Astrocyte (in vitro differentiated cells and primary cell): Measurements from ENCODE around the gene VKORC1L1. TPM values are rescaled to one million over a fixed set of nuclear protein-coding genes. Genes with fewer than 3 reads are reported as not detected.

Experiments used
- DNase-seq: peaks from one replicate; pipeline ENCODE4 v3.0.0-alpha.2; 2010; ENCODE audit warnings: low read depth
- FAIRE-seq: peaks from 2 replicates; lab custom pipeline; 2011; peaks lifted over from hg19 to GRCh38; lab: Jason Lieb, UNC
- H2AFZ ChIP-seq: 2 replicates; pipeline ENCODE4 v1.6.0; 2012; ENCODE audit warnings: low read depth, low read length, inconsistent platforms
- H3K27ac ChIP-seq: 2 replicates; pipeline ENCODE4 v1.5.1; 2011; ENCODE audit warnings: low read depth, low read length, inconsistent platforms
- H3K27me3 ChIP-seq: 2 replicates; pipeline ENCODE4 v1.6.0; 2011; ENCODE audit warnings: low read length, inconsistent platforms; ENCODE audit not compliant: insufficient read depth
- H3K36me3 ChIP-seq: 2 replicates; pipeline ENCODE4 v1.5.1; 2011; ENCODE audit warnings: low read length, inconsistent platforms; ENCODE audit not compliant: insufficient read depth
- H3K4me1 ChIP-seq: 2 replicates; pipeline ENCODE4 v1.5.1; 2011; ENCODE audit warnings: low read length, inconsistent platforms; ENCODE audit not compliant: insufficient read depth
- H3K4me2 ChIP-seq: 2 replicates; pipeline ENCODE4 v1.6.0; 2012; ENCODE audit warnings: low read length, inconsistent platforms
- H3K4me3 ChIP-seq: 2 replicates; pipeline ENCODE4 v1.5.1; 2011; ENCODE audit warnings: low read depth, mild to moderate bottlenecking, low read length, inconsistent platforms; ENCODE audit not compliant: insufficient read depth
- H3K79me2 ChIP-seq: 2 replicates; pipeline ENCODE4 v1.6.0; 2012; ENCODE audit warnings: mild to moderate bottlenecking, low read length, inconsistent platforms; ENCODE audit not compliant: insufficient read depth
- H3K9ac ChIP-seq: 2 replicates; pipeline ENCODE4 v1.6.0; 2012; ENCODE audit warnings: mild to moderate bottlenecking, low read length, inconsistent platforms
- H3K9me3 ChIP-seq: 2 replicates; pipeline ENCODE4 v1.5.1; 2012; ENCODE audit warnings: low read depth, mild to moderate bottlenecking, low read length, inconsistent platforms; ENCODE audit not compliant: insufficient read depth
- H4K20me1 ChIP-seq: 2 replicates; pipeline ENCODE4 v1.6.0; 2012; ENCODE audit warnings: low read length, inconsistent platforms; ENCODE audit not compliant: insufficient read depth
- H3K27ac Mint-ChIP-seq: one replicate; pipeline ENCODE4 v1.8.0; 2021; ENCODE audit warnings: mild to moderate bottlenecking, mixed read lengths; ENCODE audit not compliant: unreplicated experiment
- H3K27me3 Mint-ChIP-seq: one replicate; pipeline ENCODE4 v1.8.0; 2021; ENCODE audit warnings: low read depth, mixed read lengths; ENCODE audit not compliant: unreplicated experiment
- H3K36me3 Mint-ChIP-seq: one replicate; pipeline ENCODE4 v1.8.0; 2021; ENCODE audit warnings: low read depth, mixed read lengths; ENCODE audit not compliant: unreplicated experiment
- H3K4me1 Mint-ChIP-seq: one replicate; pipeline ENCODE4 v1.8.0; 2021; ENCODE audit warnings: low read depth, mixed read lengths; ENCODE audit not compliant: unreplicated experiment
- H3K4me3 Mint-ChIP-seq: one replicate; pipeline ENCODE4 v1.8.0; 2021; ENCODE audit warnings: mild to moderate bottlenecking, moderate library complexity, mixed read lengths; ENCODE audit not compliant: unreplicated experiment
- H3K9me3 Mint-ChIP-seq: one replicate; pipeline ENCODE4 v1.8.0; 2021; ENCODE audit warnings: mild to moderate bottlenecking, mixed read lengths; ENCODE audit not compliant: unreplicated experiment
- EZH2 ChIP-seq: IDR thresholded peaks from 2 replicates; pipeline ENCODE4 v1.6.1; 2012; ENCODE audit warnings: mild to moderate bottlenecking, low read length, inconsistent platforms; ENCODE audit not compliant: insufficient read depth
- total RNA-seq: library from RNA; stranded (reverse); gene quantifications from 2 replicates; pipeline ENCODE4 v1.2.1, GENCODE V29; 2021
- TF ChIP-seq, protein P1 (sequence below): IDR thresholded peaks from 2 replicates; pipeline ENCODE4 v1.5.1; 2011; ENCODE audit warnings: low read depth, mild to moderate bottlenecking, inconsistent platforms, low read length, moderate library complexity; ENCODE audit not compliant: insufficient read depth

VKORC1L1 gene
- total RNA-seq, 1 donor from 2014 or later: 32.3 TPM

GRCh38 chr7:65953890-65954450 is 81.1 kb downstream of the VKORC1L1 start:
- DNase-seq (no peak), FAIRE-seq (no peak)
- TF ChIP-seq, protein P1, sequence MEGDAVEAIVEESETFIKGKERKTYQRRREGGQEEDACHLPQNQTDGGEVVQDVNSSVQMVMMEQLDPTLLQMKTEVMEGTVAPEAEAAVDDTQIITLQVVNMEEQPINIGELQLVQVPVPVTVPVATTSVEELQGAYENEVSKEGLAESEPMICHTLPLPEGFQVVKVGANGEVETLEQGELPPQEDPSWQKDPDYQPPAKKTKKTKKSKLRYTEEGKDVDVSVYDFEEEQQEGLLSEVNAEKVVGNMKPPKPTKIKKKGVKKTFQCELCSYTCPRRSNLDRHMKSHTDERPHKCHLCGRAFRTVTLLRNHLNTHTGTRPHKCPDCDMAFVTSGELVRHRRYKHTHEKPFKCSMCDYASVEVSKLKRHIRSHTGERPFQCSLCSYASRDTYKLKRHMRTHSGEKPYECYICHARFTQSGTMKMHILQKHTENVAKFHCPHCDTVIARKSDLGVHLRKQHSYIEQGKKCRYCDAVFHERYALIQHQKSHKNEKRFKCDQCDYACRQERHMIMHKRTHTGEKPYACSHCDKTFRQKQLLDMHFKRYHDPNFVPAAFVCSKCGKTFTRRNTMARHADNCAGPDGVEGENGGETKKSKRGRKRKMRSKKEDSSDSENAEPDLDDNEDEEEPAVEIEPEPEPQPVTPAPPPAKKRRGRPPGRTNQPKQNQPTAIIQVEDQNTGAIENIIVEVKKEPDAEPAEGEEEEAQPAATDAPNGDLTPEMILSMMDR: no peak
- no peak for TF ChIP-seq EZH2
- Mint-ChIP-seq H3K27me3 (no peaks in the 10 kb centered on the region), H3K27ac (no peak overlapping the region), H3K36me3 (peaks cover 6% of the 10 kb centered on the region), H3K4me1 (no peaks in the 10 kb centered on the region), H3K9me3 (no peaks in the 10 kb centered on the region), H3K4me3 (no peak overlapping the region)
- Histone ChIP-seq H3K36me3 (peaks cover 8% of the 10 kb centered on the region), H3K4me2 (no peak overlapping the region), H3K27ac (no peak overlapping the region), H4K20me1 (peaks cover 12% of the 10 kb centered on the region), H3K79me2 (no peaks in the 10 kb centered on the region), H3K4me1 (no peaks in the 10 kb centered on the region), H2AFZ (no peak overlapping the region), H3K4me3 (no peak overlapping the region), H3K9me3 (no peaks in the 10 kb centered on the region), H3K9ac (no peak overlapping the region), H3K27me3 (no peaks in the 10 kb centered on the region)

DNA sequence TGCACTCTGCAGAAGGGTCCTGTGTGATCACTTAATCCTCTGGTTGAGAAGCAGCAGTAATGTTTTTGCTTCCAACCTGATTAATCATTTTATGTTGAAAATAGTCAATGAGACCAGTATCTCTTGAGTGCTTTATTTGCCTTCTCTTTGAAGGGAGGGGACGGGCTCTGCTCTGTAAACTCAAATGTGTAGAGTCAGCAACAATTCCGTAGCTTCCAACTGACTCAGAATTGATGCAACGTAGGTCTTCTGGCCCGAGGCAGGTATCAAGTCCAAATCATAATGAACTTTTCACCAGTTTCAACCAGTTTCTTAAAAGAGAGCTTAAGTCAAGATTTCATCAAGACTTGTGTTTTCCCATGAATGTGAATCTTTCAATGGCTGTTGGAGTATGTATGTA is 82.8 kb downstream of the VKORC1L1 start:
- H3K27ac Mint-ChIP-seq: no peak overlapping the region
- DNase-seq (no peak), FAIRE-seq (no peak)
- H3K27ac ChIP-seq: no peak overlapping the region
- no peaks in the 10 kb centered on the region for H3K27me3 Mint-ChIP-seq
- H3K36me3 ChIP-seq: peaks cover 17% of the 10 kb centered on the region
- no peaks in the 10 kb centered on the region for H3K27me3 ChIP-seq
- H3K9ac ChIP-seq: no peak overlapping the region
- no peak overlapping the region for H3K4me3 Mint-ChIP-seq
- H3K36me3 Mint-ChIP-seq: peaks cover 6% of the 10 kb centered on the region
- H3K9me3 ChIP-seq: no peaks in the 10 kb centered on the region
- H3K4me1 ChIP-seq: no peaks in the 10 kb centered on the region
- H2AFZ ChIP-seq: no peak overlapping the region
- H3K4me1 Mint-ChIP-seq: no peaks in the 10 kb centered on the region
- no peak overlapping the region for H3K4me3 ChIP-seq
- H3K4me2 ChIP-seq: no peak overlapping the region
- no peaks in the 10 kb centered on the region for H3K79me2 ChIP-seq
- H3K9me3 Mint-ChIP-seq: no peaks in the 10 kb centered on the region
- no peak for TF ChIP-seq EZH2
- peaks cover 12% of the 10 kb centered on the region for H4K20me1 ChIP-seq

GRCh38 chr7:65960351-65961074 is 87.6 kb downstream of the VKORC1L1 start:
- H3K36me3 ChIP-seq: peaks cover 25% of the 10 kb centered on the region
- FAIRE-seq (no peak), DNase-seq (no peak)
- H2AFZ ChIP-seq: no peak overlapping the region
- no peak overlapping the region for H3K4me2 ChIP-seq
- H3K9ac ChIP-seq: no peak overlapping the region
- no peaks in the 10 kb centered on the region for H3K9me3 ChIP-seq
- H3K4me1 Mint-ChIP-seq: no peaks in the 10 kb centered on the region
- no peaks in the 10 kb centered on the region for H4K20me1 ChIP-seq
- no peaks in the 10 kb centered on the region for H3K79me2 ChIP-seq
- H3K4me1 ChIP-seq: no peaks in the 10 kb centered on the region
- no peak overlapping the region for H3K4me3 ChIP-seq
- no peaks in the 10 kb centered on the region for H3K27me3 Mint-ChIP-seq
- no peak overlapping the region for H3K4me3 Mint-ChIP-seq
- no peak for TF ChIP-seq EZH2
- TF ChIP-seq, protein P1: no peak
- no peak overlapping the region for H3K27ac ChIP-seq
- no peaks in the 10 kb centered on the region for H3K9me3 Mint-ChIP-seq
- H3K36me3 Mint-ChIP-seq: peaks cover 15% of the 10 kb centered on the region
- no peaks in the 10 kb centered on the region for H3K27me3 ChIP-seq
- H3K27ac Mint-ChIP-seq: no peak overlapping the region
